GM21723 (cell line): ENCODE measurements around the gene CEP135.
"Not testable (repeated sequence)": the region's sequence is repeated elsewhere in the genome, so short reads cannot be mapped to it uniquely, and the experiment has no call there.

Experiments
- ATAC-seq: cut with Tn5 transposase; IDR thresholded peaks from one replicate; pipeline ENCODE4 v1.9.1; 2021; ENCODE audit warnings: mild to moderate bottlenecking, moderate library complexity; ENCODE audit not compliant: unreplicated experiment

Gene CEP135

DNA sequence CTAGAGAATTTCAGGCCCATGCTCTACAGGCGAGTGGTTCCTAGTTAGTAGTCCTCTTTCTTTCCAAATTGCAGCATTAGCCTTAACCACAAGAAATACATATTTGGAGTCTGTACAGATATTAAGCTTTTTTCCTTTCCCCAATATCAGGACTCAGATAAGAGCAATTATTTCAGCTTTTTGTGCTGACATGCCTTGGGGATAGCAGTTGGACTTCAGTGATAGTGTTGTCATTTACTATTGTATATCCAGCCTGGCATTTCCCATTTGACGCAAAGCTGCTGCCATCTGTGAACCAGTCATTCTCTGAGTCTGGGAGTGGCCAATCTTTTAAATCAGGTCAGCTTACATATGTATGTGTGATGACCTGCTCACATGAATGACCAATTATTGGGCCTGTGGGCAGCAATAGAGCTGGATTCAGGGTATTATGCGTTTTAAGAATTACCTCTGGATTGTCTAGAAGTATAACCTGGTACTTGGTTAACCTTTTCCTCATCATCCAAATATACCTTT is 6.8 kb upstream of the CEP135 start:
- ATAC-seq = no peak

DNA sequence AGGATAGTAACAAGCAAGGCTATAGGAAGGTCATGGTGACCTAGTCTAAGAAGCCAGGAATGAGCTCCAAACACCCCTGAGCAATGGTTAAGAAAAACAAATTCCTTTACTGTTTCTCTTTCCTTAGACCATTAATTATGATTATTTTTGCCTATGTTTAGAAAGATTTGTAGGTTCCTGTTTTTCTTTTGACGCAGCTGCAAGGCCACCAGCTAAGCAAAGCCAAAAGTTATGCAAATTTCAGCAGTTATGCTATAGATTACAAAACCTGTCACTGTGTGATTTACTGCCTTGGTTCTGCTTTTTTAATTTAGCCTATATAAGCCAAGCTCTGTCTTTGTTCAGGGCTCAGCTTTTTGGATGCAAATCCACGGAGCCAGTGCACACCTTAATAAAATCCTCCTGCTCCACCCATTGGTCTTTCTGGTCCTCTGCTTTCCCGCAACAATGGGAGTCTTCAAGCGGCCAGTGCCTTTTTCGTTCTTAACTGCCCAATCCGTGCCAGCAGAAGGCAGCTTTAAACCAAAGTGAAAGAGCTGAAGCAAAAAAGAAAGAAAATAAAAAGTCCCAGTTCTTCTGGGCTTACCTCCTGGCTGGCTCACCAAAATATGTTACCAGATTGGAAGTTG is 1.4 kb upstream of the CEP135 start:
- ATAC-seq = peak; percentile 37

- peak; percentile 18 for ATAC-seq
These were observed 626 bp upstream of the CEP135 start for GRCh38 chr4:55947912-55948725.

DNA sequence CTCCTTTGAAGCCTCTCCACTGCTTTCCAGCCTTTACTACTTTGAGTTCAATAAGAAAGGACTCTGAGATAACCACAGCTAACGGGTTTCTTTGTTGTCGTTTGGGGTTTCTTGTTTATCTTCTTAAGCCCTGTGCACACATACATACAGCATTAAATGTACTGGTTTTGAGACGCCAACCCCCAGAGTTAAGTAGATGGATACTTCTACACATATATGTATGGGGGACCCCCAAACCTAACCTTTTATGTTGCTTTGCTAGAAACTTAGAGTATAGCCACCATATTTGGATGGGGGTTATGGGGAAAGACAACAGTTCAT is 697 bp downstream of the CEP135 start:
- ATAC-seq = no peak

- no peak for ATAC-seq
These were observed 2.6 kb downstream of the CEP135 start for GRCh38 chr4:55951191-55951922.

DNA sequence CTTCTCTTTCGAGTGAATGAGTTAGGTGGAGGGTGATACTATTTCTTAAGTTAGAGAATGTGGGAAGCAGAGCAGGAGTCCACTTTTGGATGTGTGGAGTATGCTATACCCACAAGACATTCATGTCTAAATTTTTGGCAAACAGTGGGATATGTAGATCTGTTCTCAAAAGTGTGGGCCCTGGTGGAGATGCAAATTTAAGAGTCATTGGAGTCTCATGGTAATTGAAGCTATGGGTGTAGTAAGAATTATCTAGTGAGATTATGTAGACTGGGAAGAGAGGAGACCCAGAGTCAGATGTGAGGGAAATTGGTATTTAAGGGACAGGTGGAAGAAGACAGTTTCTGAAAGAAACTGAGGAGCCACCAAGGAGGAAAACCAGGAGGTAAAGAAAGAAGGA is 7.0 kb downstream of the CEP135 start:
- no peak for ATAC-seq

- ATAC-seq = no peak
These were observed 10.9 kb downstream of the CEP135 start for GRCh38 chr4:55959655-55960054.

DNA sequence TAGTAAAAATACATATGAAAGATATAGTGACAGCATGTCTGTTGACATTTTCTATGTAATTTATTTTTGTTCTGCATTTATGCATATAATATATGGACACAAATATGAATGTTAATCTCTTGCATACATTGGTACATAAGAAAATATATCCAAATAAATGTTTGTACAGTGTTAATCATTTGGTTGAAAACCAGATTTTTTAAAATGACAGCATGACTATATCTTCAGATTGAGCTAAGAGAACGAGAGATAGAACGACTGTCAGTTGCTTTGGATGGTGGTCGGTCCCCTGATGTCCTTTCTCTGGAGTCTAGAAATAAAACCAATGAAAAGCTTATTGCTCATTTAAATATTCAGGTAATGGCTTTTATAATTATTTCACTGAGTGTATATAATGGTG is 15.3 kb downstream of the CEP135 start:
- ATAC-seq = no peak

GRCh38 chr4:55965585-55965984 is 16.8 kb downstream of the CEP135 start:
- no peak for ATAC-seq

DNA sequence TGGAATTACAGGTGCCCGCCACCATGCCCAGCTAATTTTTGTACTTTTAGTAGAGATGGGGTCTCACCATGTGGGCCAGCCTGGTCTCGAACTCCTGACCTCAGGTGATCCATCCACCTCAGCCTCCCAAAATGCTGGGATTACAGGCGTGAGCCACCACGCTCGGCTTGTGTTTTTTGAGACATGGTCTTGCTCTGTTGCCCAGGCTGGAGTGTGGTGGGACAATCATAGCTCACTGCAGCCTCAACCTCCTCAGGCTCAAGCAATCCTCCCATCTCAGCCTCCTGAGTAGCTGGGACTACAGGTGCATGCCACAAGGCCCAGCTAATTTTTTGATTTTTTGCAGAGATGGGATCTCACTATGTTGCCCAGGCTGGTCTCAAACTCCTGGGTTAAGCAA is 17.6 kb downstream of the CEP135 start:
- ATAC-seq = not testable (repeated sequence)

- ATAC-seq = no peak
These were observed 18.6 kb downstream of the CEP135 start for GRCh38 chr4:55967376-55967775.

DNA sequence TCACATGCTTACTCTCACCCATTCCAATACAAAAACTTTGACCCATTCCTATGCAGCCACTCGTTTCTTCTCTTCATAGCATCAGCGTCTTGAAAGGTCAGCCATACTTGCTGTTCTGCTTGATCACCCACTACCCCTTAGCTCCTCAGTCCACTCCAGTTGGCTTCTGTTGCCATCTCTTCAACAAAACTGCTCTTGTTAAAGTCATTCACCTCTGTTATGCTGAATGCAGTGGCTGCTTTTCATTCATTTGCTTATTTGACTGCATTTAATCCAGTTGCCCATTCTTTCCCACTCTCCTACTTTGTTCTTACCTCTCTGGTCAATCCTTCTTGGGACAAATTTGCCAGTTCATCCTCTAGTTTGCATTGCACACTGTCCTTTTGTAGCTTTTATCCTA is 24.9 kb downstream of the CEP135 start:
- no peak for ATAC-seq

- ATAC-seq = no peak
These were observed 29.1 kb downstream of the CEP135 start for GRCh38 chr4:55977811-55978210.

DNA sequence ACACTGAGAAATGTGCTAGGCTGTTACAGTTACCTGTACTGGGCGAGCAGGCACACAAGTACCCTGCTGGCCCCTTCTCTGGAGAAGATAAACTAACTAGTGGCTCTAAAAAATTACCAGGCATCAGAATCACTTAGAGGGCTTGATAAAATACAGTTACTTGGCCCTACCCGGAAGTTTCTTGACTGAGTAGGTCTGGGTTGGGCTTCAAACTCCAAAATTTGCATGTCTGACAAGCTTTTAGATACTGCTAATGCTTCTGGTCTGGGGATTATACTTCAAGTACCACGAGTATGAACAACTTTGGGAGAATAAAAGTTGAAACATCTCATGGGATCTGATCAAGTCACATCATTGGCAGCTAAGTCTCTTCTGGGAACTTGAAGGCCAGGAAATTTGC is 30.8 kb downstream of the CEP135 start:
- no peak for ATAC-seq

GRCh38 chr4:55980725-55981124 is 32.0 kb downstream of the CEP135 start:
- peak; percentile 60 for ATAC-seq

DNA sequence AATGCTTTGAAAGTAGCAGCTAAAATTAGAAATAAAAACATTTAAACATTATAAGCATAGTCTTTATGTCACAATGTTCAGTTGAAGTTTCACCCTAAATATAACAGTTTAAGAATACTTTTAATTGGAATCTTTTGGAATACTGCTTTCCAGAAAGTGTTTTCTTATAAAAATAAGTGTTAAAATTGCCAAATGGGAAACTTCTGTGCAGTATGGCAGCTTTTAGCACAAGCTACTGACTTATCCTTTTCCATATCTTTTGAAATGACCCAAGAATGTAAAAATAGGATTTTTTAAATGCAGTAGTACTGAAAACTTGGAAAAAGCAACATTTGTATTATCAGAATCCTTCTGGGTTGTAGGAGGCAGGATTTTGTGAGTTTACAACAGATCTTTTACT is 34.2 kb downstream of the CEP135 start:
- ATAC-seq = no peak

- no peak for ATAC-seq
These were observed 41.0 kb downstream of the CEP135 start for GRCh38 chr4:55989766-55990165.

GRCh38 chr4:55993994-55994663 is 45.4 kb downstream of the CEP135 start:
- peak; percentile 81 for ATAC-seq

DNA sequence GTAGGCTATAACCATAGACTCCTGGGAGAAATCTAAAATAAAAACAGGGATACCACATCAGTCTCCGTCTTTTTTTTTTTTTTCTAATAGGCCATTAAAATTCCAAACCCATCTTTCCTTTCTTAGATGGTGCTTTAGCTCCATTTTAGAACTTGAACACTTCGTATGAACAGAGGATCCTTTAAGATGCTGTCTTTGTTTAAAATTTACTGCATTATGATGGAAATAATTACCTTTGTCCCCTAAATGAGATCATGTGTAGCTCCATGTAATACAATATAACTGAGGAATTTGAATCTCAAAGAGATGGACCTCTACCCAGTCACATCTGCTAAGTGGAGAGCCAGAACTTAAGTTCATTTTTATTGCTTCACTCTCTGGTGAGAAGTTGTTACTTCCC is 47.9 kb downstream of the CEP135 start:
- ATAC-seq = no peak

- ATAC-seq = no peak
These were observed 54.9 kb downstream of the CEP135 start for GRCh38 chr4:56003606-56004005.

DNA sequence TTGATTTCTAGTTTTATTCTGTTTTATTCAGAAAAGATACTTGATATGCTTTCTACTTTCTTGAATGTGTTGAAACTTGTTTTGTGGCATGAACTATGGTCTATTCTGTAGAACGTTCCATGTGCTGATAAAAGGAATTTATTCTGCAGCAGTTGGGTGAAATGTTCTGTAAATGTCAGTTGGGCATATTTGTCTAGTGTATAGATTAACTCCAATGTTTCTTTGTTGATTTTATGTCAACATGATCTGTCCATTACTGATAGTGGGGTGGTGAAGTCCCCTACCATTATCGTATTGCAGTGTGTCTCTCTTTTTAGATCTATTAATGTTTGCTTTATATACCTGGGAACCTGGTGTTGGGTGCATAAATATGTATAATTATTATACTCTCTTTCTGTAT is 55.5 kb downstream of the CEP135 start:
- ATAC-seq = no peak
